Testis (tissue), 3 donors: ENCODE results near the gene PTPRT. TPM values are rescaled to one million over a fixed set of nuclear protein-coding genes. Genes with fewer than 3 reads are reported as not detected.

Source experiments
- DNase-seq: peaks from one replicate; pipeline ENCODE4 v3.0.0-alpha.2; 2019
- H3K27ac ChIP-seq, 2 donors: fragments of 200-600 bp; sonication (generic); one replicate each; pipeline ENCODE4 v1.5.1; 2019
- H3K27me3 ChIP-seq: fragments of 200-600 bp; sonication (generic); one replicate; pipeline ENCODE4 v1.5.1; 2019
- H3K36me3 ChIP-seq: fragments of 200-600 bp; sonication (generic); one replicate; pipeline ENCODE4 v1.5.1; 2017; ENCODE audit warnings: low read depth; ENCODE audit errors: missing control alignments
- H3K4me1 ChIP-seq: fragments of 200-600 bp; sonication (generic); one replicate; pipeline ENCODE4 v1.5.1; 2019
- H3K4me3 ChIP-seq, 2 donors: fragments of 200-600 bp; sonication (generic); one replicate each; pipeline ENCODE4 v1.5.1; 2017 to 2019
- H3K9me3 ChIP-seq: fragments of 200-600 bp; sonication (generic); one replicate; pipeline ENCODE4 v1.5.1; 2017
- POLR2A ChIP-seq: fragments of 450-650 bp; IDR thresholded peaks from one replicate; pipeline ENCODE4 v1.6.1; 2017; ENCODE audit warnings: antibody characterized with exemption, mild to moderate bottlenecking, moderate library complexity
- WGBS, 2 donors: methylation state at CpG; one replicate each; pipeline ENCODE4 v1.1.5; 2018; 5-methylcytosine and 5-hydroxymethylcytosine counted together
- intact Hi-C: fragments of 100-400 bp; cut with DNase I; formaldehyde crosslinking; loops from one replicate; pipeline ENCODE4 v1.15.1; 2023; ENCODE audit warnings: low total_unique reads
- polyA plus RNA-seq: library from polyadenylated mRNA; stranded (reverse); fragments of 350-450 nt; fragmentation: Illumina TruSeq; extraction: RNeasy Lipid Tissue Mini Kit (QIAGEN cat#74804); gene quantifications from one replicate; pipeline ENCODE4 v1.2.3, GENCODE V29; 2014; ENCODE audit warnings: low read depth, low replicate concordance; ENCODE audit not compliant: insufficient read depth
- total RNA-seq, 2 donors: library from RNA; depleted of rRNA; stranded (reverse); fragments of >200 nt; gene quantifications; one replicate each; pipeline ENCODE4 v1.2.3, GENCODE V29; 2016
- TF ChIP-seq, protein P1 (sequence below), 3 experiments: fragments of 450-650 bp in 2 of 3; fragments of 200-600 bp in 1 of 3; sonication (generic) in 1 of 3; IDR thresholded peaks; one replicate each; pipeline ENCODE4 v1.5.1; 2016 to 2019; ENCODE audit warnings: antibody characterized with exemption in 3 of 3, mild to moderate bottlenecking in 2 of 3, moderate library complexity in 1 of 3

PTPRT gene
- total and polyA plus RNA-seq, 3 donors from 2014 or later = 2.3 to 2.5 (median 2.3) TPM

DNA sequence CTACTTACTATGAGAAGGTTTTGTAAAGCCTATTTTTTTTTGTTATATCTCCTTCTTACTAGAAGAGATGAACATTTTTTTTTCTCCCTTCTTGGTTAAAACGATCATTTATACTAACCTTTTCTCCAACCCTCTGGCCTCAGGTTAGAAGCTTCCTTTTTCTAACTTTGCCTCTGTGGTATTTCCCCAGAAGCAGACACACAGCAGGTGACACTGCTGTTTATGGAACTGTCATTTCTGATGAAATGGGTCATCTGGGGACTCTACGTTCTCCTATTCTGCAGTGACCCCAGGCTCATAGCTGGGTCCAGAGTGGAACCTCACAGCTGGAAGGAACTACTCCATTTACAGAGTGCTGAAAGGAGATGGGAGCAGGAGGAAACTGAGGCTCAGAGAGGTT lies 825.3 kb downstream of the PTPRT start:
- TF ChIP-seq, protein P1, sequence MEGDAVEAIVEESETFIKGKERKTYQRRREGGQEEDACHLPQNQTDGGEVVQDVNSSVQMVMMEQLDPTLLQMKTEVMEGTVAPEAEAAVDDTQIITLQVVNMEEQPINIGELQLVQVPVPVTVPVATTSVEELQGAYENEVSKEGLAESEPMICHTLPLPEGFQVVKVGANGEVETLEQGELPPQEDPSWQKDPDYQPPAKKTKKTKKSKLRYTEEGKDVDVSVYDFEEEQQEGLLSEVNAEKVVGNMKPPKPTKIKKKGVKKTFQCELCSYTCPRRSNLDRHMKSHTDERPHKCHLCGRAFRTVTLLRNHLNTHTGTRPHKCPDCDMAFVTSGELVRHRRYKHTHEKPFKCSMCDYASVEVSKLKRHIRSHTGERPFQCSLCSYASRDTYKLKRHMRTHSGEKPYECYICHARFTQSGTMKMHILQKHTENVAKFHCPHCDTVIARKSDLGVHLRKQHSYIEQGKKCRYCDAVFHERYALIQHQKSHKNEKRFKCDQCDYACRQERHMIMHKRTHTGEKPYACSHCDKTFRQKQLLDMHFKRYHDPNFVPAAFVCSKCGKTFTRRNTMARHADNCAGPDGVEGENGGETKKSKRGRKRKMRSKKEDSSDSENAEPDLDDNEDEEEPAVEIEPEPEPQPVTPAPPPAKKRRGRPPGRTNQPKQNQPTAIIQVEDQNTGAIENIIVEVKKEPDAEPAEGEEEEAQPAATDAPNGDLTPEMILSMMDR (IDR thresholded peaks at IDR 0.05) = no peak
- no peak for TF ChIP-seq POLR2A
- H3K9me3 ChIP-seq = no peaks in the 10 kb centered on the region
- WGBS, 2 donors = 74 to 80% methylated on average over 2 of the region's 2 CpGs
- no peak overlapping the region for H3K27ac ChIP-seq
- no peak overlapping the region for H3K4me3 ChIP-seq
- H3K36me3 ChIP-seq = no peaks in the 10 kb centered on the region
- no peaks in the 10 kb centered on the region for H3K4me1 ChIP-seq
- intact Hi-C loops = no loop called here
- DNase-seq = no peak
- no peaks in the 10 kb centered on the region for H3K27me3 ChIP-seq

DNA sequence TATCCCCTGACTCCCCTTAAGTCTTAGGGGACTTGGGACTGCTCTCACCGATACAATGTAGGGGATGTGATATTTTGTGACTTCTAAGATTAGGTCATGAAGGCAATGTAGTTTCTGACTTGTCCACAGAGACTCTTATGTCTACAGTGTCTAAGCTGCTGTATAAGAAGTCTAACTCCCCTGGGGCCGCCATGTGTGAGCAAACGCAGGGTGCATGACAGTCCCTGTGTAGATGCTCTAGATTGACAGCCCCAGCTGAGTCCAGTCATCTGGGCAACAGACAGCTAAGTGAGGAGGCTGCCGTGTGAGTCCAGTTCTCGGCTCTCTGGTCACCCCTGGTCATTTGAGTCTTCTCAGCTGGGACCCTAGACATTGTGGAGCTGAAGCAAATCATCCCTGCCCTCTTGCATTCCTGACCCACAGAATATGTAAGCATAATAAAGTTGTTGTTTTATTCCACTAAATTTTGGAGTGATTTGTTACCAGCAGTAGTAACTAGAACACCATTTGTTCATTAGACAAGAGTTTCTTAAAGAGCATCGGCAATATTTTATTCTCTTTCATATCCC lies 828.2 kb downstream of the PTPRT start:
- intact Hi-C loops = no loop called here
- Histone ChIP-seq H3K27ac (no peak overlapping the region), H3K36me3 (no peaks in the 10 kb centered on the region), H3K4me1 (no peaks in the 10 kb centered on the region), H3K9me3 (no peaks in the 10 kb centered on the region), H3K27me3 (no peaks in the 10 kb centered on the region), H3K4me3 (no peak overlapping the region)
- no peak for DNase-seq
- no peak for TF ChIP-seq POLR2A
- TF ChIP-seq, protein P1 (IDR thresholded peaks at IDR 0.05) = no peak
- WGBS, 2 donors = 68 to 85% methylated on average over 6 of the region's 6 CpGs

DNA sequence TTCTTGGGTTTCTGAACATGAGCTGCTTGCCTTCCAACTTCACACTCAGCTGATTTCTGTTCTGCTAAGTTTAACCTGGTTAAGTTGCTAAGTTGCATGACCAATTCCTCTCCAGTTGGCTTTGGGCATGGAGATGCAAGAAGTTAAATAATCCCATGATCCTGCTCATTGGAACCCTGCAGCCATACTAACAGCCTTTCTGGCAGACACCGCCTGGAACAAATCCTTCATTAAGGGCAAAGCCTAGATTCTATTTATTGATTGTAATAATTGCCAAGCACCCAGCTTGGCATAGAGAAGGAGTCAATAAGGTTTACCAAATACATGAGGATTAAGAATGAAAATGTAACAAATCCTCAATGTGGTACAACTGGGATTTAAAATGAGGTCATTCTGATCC lies 829.1 kb downstream of the PTPRT start:
- 92 to 100% methylated on average over 1 of the region's 1 CpG for WGBS, 2 donors
- Histone ChIP-seq H3K27ac (no peak overlapping the region), H3K9me3 (no peaks in the 10 kb centered on the region), H3K4me1 (no peaks in the 10 kb centered on the region), H3K27me3 (no peaks in the 10 kb centered on the region), H3K36me3 (no peaks in the 10 kb centered on the region), H3K4me3 (no peak overlapping the region)
- intact Hi-C loops = no loop called here
- DNase-seq = no peak
- TF ChIP-seq POLR2A = no peak
- TF ChIP-seq, protein P1 (IDR thresholded peaks at IDR 0.05) = no peak

DNA sequence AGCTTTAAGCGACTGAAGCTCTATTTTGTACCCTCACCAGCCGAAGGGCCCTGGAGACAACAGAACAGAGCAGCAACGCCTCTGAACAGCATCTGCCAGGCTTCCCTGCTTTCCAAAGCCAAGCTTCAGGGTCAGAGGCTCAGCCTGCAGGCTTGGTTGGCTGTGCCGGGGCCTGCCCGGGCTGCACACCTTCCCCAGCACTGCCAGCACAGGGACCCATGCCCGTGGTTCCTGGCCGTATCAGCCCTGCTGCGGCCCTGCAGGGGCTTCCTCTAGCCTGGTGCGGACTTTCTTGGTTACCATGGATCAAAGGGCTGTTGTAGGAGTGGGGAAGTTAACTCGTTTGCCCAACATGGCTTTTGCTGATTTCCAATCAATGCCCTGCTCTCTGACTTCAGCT lies 830.1 kb downstream of the PTPRT start:
- Histone ChIP-seq H3K36me3 (no peaks in the 10 kb centered on the region), H3K27ac (no peak overlapping the region), H3K27me3 (no peaks in the 10 kb centered on the region), H3K9me3 (no peaks in the 10 kb centered on the region), H3K4me1 (no peaks in the 10 kb centered on the region), H3K4me3 (no peak overlapping the region)
- intact Hi-C loops = no loop called here
- 93% methylated on average over 6 to 10 of the region's 10 CpGs for WGBS, 2 donors
- TF ChIP-seq, protein P1 (IDR thresholded peaks at IDR 0.05) = no peak
- TF ChIP-seq POLR2A = no peak
- DNase-seq = no peak

DNA sequence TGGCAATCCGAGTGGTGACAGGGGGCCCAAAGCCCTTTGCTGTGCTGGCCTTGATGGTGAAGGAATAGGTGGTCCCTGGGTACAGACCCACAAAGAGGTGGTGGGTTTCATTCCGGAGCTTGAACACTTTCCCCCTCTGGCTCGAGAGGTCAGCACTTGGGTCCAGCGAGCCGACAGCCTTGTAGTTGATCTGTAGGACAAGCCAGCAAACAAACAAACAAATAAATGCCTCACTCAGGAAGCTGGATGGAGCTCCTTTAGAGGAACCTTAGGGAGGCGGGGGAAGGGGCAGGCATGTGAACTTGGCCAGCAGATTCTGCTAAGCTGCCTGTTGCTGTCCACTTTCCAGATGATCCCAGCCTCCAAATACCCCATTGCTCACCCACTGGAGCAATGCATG lies 837.6 kb downstream of the PTPRT start:
- Histone ChIP-seq H3K27ac (no peak overlapping the region), H3K4me3 (no peak overlapping the region), H3K9me3 (no peaks in the 10 kb centered on the region), H3K27me3 (no peaks in the 10 kb centered on the region), H3K36me3 (no peaks in the 10 kb centered on the region), H3K4me1 (no peaks in the 10 kb centered on the region)
- TF ChIP-seq, protein P1 (IDR thresholded peaks at IDR 0.05) = no peak
- TF ChIP-seq POLR2A = no peak
- DNase-seq = no peak
- WGBS, 2 donors = 76 to 81% methylated on average over 3 to 6 of the region's 6 CpGs
- intact Hi-C loops = no loop called here
